Psoas muscle (tissue), 8 donors: Measurements from ENCODE around the gene TMEM270. TPM values are rescaled to one million over a fixed set of nuclear protein-coding genes. Genes with fewer than 3 reads are reported as not detected.

Source experiments
- ATAC-seq, 4 donors: fragments of 200-7000 bp; cut with Tn5 transposase; one replicate each; pipeline ENCODE4 v1.9.1; 2020; ENCODE audit warnings: moderate library complexity in 3 of 4, mild to moderate bottlenecking in 2 of 4
- DNase-seq, 2 donors: peaks; one replicate each; pipeline ENCODE4 v3.0.0-alpha.2; 2020
- H3K27ac ChIP-seq: fragments of 200-600 bp; one replicate; pipeline ENCODE4 v1.8.0; 2022
- H3K27me3 ChIP-seq, 3 donors: fragments of 200-600 bp in 1 of 3; one replicate each; pipeline versions ENCODE4 v1.6.1 to v1.8.0; 2013 to 2022; ENCODE audit warnings: low read length in 2 of 3, mild to moderate bottlenecking in 2 of 3, moderate library complexity in 1 of 3; ENCODE audit not compliant: insufficient read depth in 3 of 3
- H3K36me3 ChIP-seq, 2 donors: fragments of 200-600 bp in 1 of 2; one replicate each; pipeline versions ENCODE4 v1.6.1 to v1.8.0; 2013 to 2022; ENCODE audit warnings: low read depth in 1 of 2, mild to moderate bottlenecking in 1 of 2, moderate library complexity in 1 of 2; ENCODE audit not compliant: insufficient read depth in 1 of 2
- H3K4me1 ChIP-seq: fragments of 200-600 bp; one replicate; pipeline ENCODE4 v1.8.0; 2022
- H3K4me3 ChIP-seq: fragments of 200-600 bp; one replicate; pipeline ENCODE4 v1.8.0; 2022; ENCODE audit warnings: mild to moderate bottlenecking
- H3K9me3 ChIP-seq: fragments of 200-600 bp; one replicate; pipeline ENCODE4 v1.8.0; 2022
- WGBS, 3 donors: extraction: QIAGEN DNeasy Blood & Tissue Kit; methylation state at CpG; one replicate each; pipeline versions ENCODE4 v1.1.6 to v1.1.7; 2013; 5-methylcytosine and 5-hydroxymethylcytosine counted together
- intact Hi-C, 2 donors: fragments of 100-400 bp; cut with DNase I; formaldehyde crosslinking; loops; one replicate each; pipeline versions ENCODE4 v1.11.0 to v1.14.2; 2022
- polyA plus RNA-seq, 3 donors: library from polyadenylated mRNA; stranded (reverse); fragments of 200-250 nt; gene quantifications; one replicate each; pipeline ENCODE4 v1.2.3, GENCODE V29; 2013
- total RNA-seq, 4 donors: library from RNA; stranded (reverse); fragmentation: NEBNext Ultra II Directional in 2 of 4; extraction: Animal tissue kit (Norgen Biotek cat#: 25700) in 2 of 4; gene quantifications; one replicate each; pipeline versions ENCODE4 v1.2.1 to v1.2.4, GENCODE V29; 2021 to 2023
- TF ChIP-seq, protein P1 (sequence below): fragments of 200-600 bp; IDR thresholded peaks from one replicate; pipeline ENCODE4 v1.8.0; 2022; ENCODE audit warnings: antibody characterized with exemption
- donor health status: healthy with polysubstance abuse.
- donor health status: DM: no; HTN: no; CAD: no; lungs with moderate emphysema.
- donor health status: Bipolar disorder and iron deficiency.
- donor health status: healthy.
- donor health status: DM: yes; HTN: yes; CAD: no.
- donor health status: DM: no; HTN: no; CAD: no.
- donor health status: DM: no; HTN: no; CAD: no.
- donor health status: DM: yes; HTN: yes; CAD: no.

The TMEM270 gene
- total and polyA plus RNA-seq, 7 donors = not detected

DNA sequence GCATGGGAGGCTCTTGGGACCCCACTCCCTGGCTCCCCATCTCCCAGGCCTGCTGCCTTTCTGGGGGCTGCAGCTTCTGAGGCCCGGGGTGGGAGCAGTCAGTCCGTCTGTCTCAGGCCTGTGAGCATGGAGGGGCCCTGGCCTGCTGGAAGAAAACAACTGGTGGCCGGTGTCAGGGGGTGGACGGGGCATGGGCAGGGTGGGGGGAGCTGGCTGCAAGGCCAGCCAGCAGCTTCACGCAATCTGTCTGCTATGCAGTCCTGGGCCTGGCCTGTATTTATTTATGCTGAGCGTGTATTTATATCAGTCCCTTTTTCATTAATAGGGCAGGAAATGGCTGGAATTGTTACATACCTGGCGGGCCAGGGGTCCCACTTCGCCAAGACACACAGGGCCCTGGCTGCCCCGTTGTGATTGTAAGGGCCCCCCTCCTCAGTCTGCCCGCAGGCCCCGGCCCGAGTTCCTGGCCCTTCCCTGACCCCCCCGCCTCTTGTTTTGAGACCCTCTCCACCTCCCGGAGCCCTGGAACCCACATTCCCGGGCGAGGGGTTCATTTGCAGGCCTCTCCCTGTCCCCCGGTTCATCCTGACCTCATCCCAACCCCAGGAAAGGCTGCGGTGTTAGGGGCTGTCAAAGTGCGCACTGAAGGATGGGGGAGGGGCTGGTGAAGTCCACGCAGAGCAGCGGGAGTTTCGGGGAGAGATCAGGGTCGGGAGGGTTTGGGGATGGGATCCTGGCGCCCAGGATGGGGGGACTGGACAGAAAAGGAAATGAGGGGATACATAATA, 8.2 kb downstream of the TMEM270 start:
- no peak for DNase-seq
- intact Hi-C loops = loop anchor here in 1 of 2 donors (5.0 kb wide), 1 partner anchor 108 kb away; no protein-coding TSS in a partner anchor

DNA sequence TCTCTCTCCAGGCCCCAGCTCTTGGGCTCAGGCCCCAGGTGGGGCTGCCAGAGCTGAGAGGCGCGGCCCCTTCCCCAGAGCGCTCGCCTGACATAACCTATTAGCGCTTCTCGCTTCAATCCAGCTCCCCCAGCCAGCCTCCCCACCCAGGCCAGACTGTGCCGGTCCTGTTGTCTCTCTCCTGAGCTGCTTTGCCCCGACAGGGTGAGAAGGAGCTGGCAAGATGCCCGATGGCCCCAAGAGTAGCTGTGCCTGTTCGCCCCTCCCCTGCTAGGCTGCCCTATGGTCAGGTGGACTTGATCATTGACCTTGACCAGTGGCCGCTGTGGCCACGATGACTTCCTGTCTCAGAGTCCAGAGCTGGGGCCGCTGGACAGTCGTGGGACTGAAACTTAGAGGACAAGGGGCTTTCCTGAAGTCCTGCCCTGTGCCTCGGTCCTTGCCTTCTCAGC, 9.1 kb downstream of the TMEM270 start:
- Histone ChIP-seq H3K4me3 (no peak overlapping the region), H3K27ac (no peak overlapping the region), H3K4me1 (peaks cover 2% of the 10 kb centered on the region), H3K36me3 (no peaks in the 10 kb centered on the region), H3K9me3 (no peaks in the 10 kb centered on the region), H3K27me3 (no peaks in the 10 kb centered on the region)
- intact Hi-C loops = no loop called here
- ATAC-seq (no peak), DNase-seq (no peak)
- WGBS, 3 donors = 67 to 77% (median 72%) methylated on average over 15 of the region's 15 CpGs
- TF ChIP-seq, protein P1, sequence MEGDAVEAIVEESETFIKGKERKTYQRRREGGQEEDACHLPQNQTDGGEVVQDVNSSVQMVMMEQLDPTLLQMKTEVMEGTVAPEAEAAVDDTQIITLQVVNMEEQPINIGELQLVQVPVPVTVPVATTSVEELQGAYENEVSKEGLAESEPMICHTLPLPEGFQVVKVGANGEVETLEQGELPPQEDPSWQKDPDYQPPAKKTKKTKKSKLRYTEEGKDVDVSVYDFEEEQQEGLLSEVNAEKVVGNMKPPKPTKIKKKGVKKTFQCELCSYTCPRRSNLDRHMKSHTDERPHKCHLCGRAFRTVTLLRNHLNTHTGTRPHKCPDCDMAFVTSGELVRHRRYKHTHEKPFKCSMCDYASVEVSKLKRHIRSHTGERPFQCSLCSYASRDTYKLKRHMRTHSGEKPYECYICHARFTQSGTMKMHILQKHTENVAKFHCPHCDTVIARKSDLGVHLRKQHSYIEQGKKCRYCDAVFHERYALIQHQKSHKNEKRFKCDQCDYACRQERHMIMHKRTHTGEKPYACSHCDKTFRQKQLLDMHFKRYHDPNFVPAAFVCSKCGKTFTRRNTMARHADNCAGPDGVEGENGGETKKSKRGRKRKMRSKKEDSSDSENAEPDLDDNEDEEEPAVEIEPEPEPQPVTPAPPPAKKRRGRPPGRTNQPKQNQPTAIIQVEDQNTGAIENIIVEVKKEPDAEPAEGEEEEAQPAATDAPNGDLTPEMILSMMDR = no peak

More for the DNA sequence above, 8.2 kb downstream of the TMEM270 start:
- Histone ChIP-seq H3K9me3 (no peaks in the 10 kb centered on the region), H3K4me3 (no peak overlapping the region), H3K36me3 (no peaks in the 10 kb centered on the region), H3K27ac (no peak overlapping the region), H3K27me3 (no peaks in the 10 kb centered on the region), H3K4me1 (peaks cover 2% of the 10 kb centered on the region)
- 69 to 74% (median 71%) methylated on average over 23 to 24 of the region's 24 CpGs for WGBS, 3 donors
- no peak for ATAC-seq
- TF ChIP-seq, protein P1 = no peak

DNA sequence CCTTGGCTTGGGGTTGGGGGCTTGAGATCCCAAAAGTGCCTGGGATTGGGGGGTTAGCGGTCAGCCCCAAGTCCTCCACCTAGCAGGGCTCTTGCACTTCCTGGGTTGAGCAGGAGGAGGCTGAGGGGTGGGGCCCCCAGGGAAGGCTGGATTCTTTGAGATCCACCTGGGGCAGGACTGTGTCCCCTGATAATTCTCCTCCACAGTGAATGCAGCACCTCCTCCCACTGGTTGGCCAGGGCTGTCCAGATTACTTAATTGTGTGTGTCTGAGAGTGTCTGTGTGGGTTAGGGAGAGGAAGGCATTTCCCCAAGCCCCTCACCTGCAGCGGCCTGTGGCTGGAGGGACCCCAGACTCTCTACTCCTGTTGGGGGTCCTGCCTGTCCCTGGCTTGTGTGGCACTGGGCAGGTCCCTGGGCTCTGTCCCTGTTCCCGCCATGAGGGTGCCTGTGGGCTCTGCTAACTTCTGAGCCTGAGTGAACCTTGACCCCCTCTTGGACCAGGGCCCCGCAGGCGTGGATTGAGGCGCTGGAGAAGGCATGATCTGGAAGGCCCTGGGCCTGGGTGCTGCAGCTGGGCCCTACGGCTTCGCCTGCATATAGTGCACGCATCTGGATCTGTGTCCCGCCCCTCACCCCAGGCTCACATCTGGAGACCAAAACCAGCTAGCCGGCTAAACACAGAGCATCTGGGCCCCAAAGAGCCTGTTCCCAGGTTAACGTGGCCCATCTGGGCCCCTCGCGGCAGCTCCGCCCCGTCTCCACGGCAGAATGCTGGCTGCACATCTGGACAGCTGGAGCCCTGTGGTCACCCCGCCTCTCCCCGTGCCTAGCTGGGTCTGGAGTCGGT, 10.4 kb downstream of the TMEM270 start:
- ATAC-seq (peak in 3 of 4 donors; percentile 30 to 57 (median 57)), DNase-seq (peak; percentile 35 to 72)
- no peak overlapping the region for H3K4me3 ChIP-seq
- 55 to 75% (median 60%) methylated on average over 20 of the region's 20 CpGs for WGBS, 3 donors
- H3K36me3 ChIP-seq = no peaks in the 10 kb centered on the region
- intact Hi-C loops = no loop called here
- TF ChIP-seq, protein P1 = no peak
- H3K27ac ChIP-seq = no peak overlapping the region
- H3K9me3 ChIP-seq = no peaks in the 10 kb centered on the region
- no peaks in the 10 kb centered on the region for H3K27me3 ChIP-seq
- peaks cover 2% of the 10 kb centered on the region for H3K4me1 ChIP-seq

DNA sequence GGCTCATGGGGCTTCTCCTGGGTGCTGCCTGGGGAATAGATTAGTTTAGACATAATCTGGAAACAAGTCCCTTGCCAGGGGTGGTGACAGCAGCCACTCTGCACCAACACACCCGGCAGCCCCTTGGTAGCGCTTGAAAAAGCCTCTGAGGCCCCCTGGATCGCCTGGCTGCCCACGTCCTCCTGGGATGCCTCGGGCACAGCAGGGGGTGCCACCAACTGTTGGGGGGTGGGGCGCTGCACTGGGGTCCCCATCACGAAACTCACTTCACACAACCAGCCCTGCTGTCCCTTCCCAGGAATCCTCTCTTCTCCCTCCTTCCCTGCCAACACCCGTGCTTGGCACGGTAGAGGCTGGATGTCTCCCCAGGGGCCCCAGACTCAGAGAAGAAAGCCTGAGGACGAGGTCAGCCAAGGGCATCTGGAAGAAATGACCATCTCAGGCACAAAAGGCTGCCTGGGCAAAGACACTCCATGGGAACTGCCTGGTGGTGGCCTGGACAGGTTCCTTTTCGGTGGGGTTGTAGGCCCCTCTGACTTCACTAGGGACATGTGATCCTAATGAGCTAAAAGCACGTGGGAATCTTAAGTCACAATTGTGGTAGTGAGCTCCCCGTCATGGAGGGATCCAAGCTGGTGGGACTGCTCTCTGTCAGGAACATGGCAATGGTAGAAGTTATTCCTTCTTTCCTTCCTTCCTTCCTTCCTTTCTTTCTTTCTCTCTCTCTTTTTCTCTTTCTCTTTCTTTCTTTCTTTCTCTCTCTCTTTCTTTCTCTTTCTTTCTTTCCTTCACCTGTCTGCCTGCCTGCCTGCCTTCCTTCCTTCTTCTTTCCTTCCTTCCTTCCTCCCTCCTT, 11.3 kb downstream of the TMEM270 start:
- no peak overlapping the region for H3K27ac ChIP-seq
- H3K4me3 ChIP-seq = no peak overlapping the region
- 43 to 69% (median 43%) methylated on average over 13 of the region's 13 CpGs for WGBS, 3 donors
- DNase-seq (no peak), ATAC-seq (peak in 1 of 4 donors; percentile 39)
- TF ChIP-seq, protein P1 = no peak
- H3K4me1 ChIP-seq = peaks cover 2% of the 10 kb centered on the region
- intact Hi-C loops = no loop called here
- no peaks in the 10 kb centered on the region for H3K27me3 ChIP-seq
- H3K36me3 ChIP-seq = no peaks in the 10 kb centered on the region
- H3K9me3 ChIP-seq = no peaks in the 10 kb centered on the region
